ENCODE results near the gene TRAPPC4. TPM values are rescaled to one million over a fixed set of nuclear protein-coding genes. Genes with fewer than 3 reads are reported as not detected.
"Not testable (repeated sequence)": the region's sequence is repeated elsewhere in the genome, so short reads cannot be mapped to it uniquely, and the experiment has no call there.

Gene TRAPPC4
- total and polyA plus RNA-seq, 2 donors (not counting 1 experiment from before 2014, with no cell fraction given): 60.6 to 109 TPM

DNA sequence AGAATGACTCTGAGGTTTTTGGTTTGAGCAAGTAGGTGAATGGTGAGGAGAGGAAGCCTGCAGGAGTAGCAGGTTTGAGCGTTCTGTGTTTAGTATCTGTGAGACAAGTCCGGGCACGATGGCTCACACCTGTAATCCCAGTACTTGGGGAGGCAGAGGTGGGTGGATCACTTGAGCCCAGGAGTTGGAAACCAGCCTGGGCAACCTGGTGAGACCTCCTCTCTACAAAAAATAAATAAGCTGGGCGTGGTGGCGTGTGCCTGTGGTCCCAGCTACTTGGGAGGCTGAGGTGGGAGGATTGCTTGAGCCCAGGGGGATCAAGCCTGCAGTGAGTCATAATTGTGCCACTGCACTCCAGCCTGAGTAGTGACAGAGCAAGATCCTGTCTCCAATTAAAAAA, 30.3 kb upstream of the TRAPPC4 start:
- no peaks in the 10 kb centered on the region for H3K79me2 ChIP-seq (ENCODE audit: control insufficient read depth, insufficient read depth, low read length)
- no peak overlapping the region for H3K4me3 ChIP-seq (replicated peaks in 1 of 4; ENCODE audit: control extremely low read depth in 1 of 4, insufficient read depth in 1 of 4, low read depth in 3 of 4, low read length in 4 of 4)

DNA sequence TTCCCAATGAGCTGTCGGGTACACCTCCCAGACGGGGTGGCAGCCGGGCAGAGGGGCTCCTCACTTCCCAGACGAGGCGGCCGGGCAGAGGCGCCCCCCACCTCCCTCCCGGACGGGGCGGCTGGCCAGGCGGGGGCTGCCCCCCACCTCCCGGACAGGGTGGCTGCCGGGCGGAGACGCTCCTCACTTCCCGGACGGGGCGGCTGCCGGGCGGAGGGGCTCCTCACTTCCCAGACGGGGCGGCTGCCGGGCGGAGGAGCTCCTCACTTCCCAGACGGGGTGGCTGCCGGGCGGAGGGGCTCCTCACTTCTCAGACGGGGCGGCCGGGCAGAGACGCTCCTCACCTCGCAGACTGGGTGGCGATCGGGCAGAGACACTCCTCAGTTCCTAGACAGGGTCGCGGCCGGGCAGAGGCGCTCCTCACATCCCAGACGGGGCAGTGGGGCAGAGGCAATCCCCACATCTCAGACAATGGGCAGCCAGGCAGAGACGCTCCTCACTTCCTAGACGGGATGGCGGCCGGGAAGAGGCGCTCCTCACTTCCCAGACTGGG, 27.0 kb upstream of the TRAPPC4 start:
- H3K79me2 ChIP-seq (ENCODE audit: control insufficient read depth, insufficient read depth, low read length); H3K27me3 ChIP-seq (ENCODE audit: control insufficient read depth, insufficient read depth, low read length); H3K9ac ChIP-seq (ENCODE audit: insufficient read depth, low read length); H3K4me2 ChIP-seq (ENCODE audit: extremely low read depth, insufficient read depth, low read length); H3K36me3 ChIP-seq (ENCODE audit: control insufficient read depth, insufficient read depth, low read length); H3K4me3 ChIP-seq (replicated peaks in 1 of 4; ENCODE audit: control extremely low read depth in 1 of 4, insufficient read depth in 1 of 4, low read depth in 3 of 4, low read length in 4 of 4); H2AFZ ChIP-seq (ENCODE audit: low read length); H3K9me3 ChIP-seq (ENCODE audit: control insufficient read depth, insufficient read depth, low read depth, low read length); H3K4me1 ChIP-seq (ENCODE audit: control insufficient read depth, extremely low read depth, insufficient read depth, low read length); H3K27ac ChIP-seq (ENCODE audit: insufficient read depth, low read length); DNase-seq (ENCODE audit: low read depth in 2 of 2); H4K20me1 ChIP-seq (ENCODE audit: control insufficient read depth, extremely low read depth, insufficient read depth, low read length): not testable (repeated sequence)

More for the DNA sequence above, 30.3 kb upstream of the TRAPPC4 start:
- H3K27ac ChIP-seq (ENCODE audit: insufficient read depth, low read length): no peak overlapping the region
- DNase-seq (ENCODE audit: low read depth in 2 of 2): no peak
- no peak overlapping the region for H2AFZ ChIP-seq (ENCODE audit: low read length)
- H4K20me1 ChIP-seq (ENCODE audit: control insufficient read depth, extremely low read depth, insufficient read depth, low read length): no peaks in the 10 kb centered on the region
- H3K9me3 ChIP-seq (ENCODE audit: control insufficient read depth, insufficient read depth, low read depth, low read length): no peaks in the 10 kb centered on the region
- H3K4me1 ChIP-seq (ENCODE audit: control insufficient read depth, extremely low read depth, insufficient read depth, low read length): no peaks in the 10 kb centered on the region
- H3K9ac ChIP-seq (ENCODE audit: insufficient read depth, low read length): no peak overlapping the region
- no peaks in the 10 kb centered on the region for H3K27me3 ChIP-seq (ENCODE audit: control insufficient read depth, insufficient read depth, low read length)
- no peak overlapping the region for H3K4me2 ChIP-seq (ENCODE audit: extremely low read depth, insufficient read depth, low read length)
- no peaks in the 10 kb centered on the region for H3K36me3 ChIP-seq (ENCODE audit: control insufficient read depth, insufficient read depth, low read length)
- TF ChIP-seq, protein P1, sequence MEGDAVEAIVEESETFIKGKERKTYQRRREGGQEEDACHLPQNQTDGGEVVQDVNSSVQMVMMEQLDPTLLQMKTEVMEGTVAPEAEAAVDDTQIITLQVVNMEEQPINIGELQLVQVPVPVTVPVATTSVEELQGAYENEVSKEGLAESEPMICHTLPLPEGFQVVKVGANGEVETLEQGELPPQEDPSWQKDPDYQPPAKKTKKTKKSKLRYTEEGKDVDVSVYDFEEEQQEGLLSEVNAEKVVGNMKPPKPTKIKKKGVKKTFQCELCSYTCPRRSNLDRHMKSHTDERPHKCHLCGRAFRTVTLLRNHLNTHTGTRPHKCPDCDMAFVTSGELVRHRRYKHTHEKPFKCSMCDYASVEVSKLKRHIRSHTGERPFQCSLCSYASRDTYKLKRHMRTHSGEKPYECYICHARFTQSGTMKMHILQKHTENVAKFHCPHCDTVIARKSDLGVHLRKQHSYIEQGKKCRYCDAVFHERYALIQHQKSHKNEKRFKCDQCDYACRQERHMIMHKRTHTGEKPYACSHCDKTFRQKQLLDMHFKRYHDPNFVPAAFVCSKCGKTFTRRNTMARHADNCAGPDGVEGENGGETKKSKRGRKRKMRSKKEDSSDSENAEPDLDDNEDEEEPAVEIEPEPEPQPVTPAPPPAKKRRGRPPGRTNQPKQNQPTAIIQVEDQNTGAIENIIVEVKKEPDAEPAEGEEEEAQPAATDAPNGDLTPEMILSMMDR (conservative IDR thresholded peaks at IDR 0.05 in 1 of 2, IDR thresholded peaks at IDR 0.05 in 1 of 2; ENCODE audit: low read depth in 1 of 2, low read length in 2 of 2): no peak
- TF ChIP-seq EZH2 (IDR thresholded peaks at IDR 0.05; ENCODE audit: low read length, missing control alignments): no peak

DNA sequence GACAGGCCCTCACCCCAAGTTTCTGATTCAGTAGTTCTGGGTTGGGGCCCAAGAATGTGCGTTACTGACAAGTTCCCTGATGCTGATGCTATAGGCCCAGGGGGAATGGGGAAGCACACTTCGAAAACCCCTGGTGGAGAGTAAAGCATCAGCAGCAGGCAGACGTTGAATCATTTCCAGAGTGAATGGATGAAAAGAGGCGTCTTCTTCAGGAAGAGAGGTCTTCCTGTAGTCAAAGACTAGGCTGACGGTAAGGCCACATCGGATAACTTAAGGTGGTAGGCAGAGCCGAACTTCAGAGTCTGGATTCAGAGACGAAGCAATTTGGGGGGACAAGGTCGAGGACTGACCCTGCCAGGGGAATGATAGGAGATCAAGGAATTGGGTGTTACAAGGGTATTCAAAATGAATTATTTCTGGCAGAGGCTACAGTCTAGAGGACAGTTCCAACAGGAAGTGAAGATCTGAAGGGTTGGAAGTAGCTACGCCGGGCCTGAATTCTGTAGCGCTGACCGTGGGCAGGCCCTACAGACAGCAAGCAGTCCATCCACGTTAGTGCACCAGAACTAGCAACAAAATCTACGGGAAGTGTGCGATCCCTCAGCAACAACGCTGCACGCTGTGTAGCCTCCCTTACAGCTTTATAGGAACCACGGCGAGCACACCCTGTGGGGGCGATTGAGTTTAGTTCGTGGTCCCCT, 21.5 kb upstream of the TRAPPC4 start:
- Histone ChIP-seq H3K79me2 (ENCODE audit: control insufficient read depth, insufficient read depth, low read length) (peaks cover 15% of the 10 kb centered on the region), H3K36me3 (ENCODE audit: control insufficient read depth, insufficient read depth, low read length) (no peaks in the 10 kb centered on the region), H3K4me1 (ENCODE audit: control insufficient read depth, extremely low read depth, insufficient read depth, low read length) (no peaks in the 10 kb centered on the region), H3K27ac (ENCODE audit: insufficient read depth, low read length) (peak overlapping the region; percentile 87), H3K27me3 (ENCODE audit: control insufficient read depth, insufficient read depth, low read length) (no peaks in the 10 kb centered on the region), H2AFZ (ENCODE audit: low read length) (peak overlapping the region; percentile 99), H3K4me2 (ENCODE audit: extremely low read depth, insufficient read depth, low read length) (peak overlapping the region; percentile 92), H4K20me1 (ENCODE audit: control insufficient read depth, extremely low read depth, insufficient read depth, low read length) (no peaks in the 10 kb centered on the region), H3K9me3 (ENCODE audit: control insufficient read depth, insufficient read depth, low read depth, low read length) (no peaks in the 10 kb centered on the region), H3K4me3 (replicated peaks in 1 of 4; ENCODE audit: control extremely low read depth in 1 of 4, insufficient read depth in 1 of 4, low read depth in 3 of 4, low read length in 4 of 4) (peak overlapping the region; percentile 73 to 97 (median 87)), H3K9ac (ENCODE audit: insufficient read depth, low read length) (peak overlapping the region; percentile 53)
- DNase-seq (ENCODE audit: low read depth in 2 of 2): peak in 1 of 2 donors; percentile 17
- TF ChIP-seq EZH2 (IDR thresholded peaks at IDR 0.05; ENCODE audit: low read length, missing control alignments): no peak
- TF ChIP-seq, protein P1 (conservative IDR thresholded peaks at IDR 0.05 in 1 of 2, IDR thresholded peaks at IDR 0.05 in 1 of 2; ENCODE audit: low read depth in 1 of 2, low read length in 2 of 2): peak; percentile 13 to 33

All from fibroblast of lung (primary cell).